C4-2B (cell line): ENCODE data around the gene ZNF423.

Experiments used
- H3K27ac ChIP-seq: fragments of 450-650 bp; 2 replicates; pipeline ENCODE4 v1.5.1; 2017
- ZFX ChIP-seq: fragments of 450-650 bp; IDR thresholded peaks from 2 replicates; pipeline ENCODE4 v1.6.1; 2017
- TF ChIP-seq, protein P1 (sequence below): fragments of 450-650 bp; conservative IDR thresholded peaks from 2 replicates; pipeline ENCODE4 v1.5.1; 2017; ENCODE audit warnings: mild to moderate bottlenecking

ZNF423 gene

DNA sequence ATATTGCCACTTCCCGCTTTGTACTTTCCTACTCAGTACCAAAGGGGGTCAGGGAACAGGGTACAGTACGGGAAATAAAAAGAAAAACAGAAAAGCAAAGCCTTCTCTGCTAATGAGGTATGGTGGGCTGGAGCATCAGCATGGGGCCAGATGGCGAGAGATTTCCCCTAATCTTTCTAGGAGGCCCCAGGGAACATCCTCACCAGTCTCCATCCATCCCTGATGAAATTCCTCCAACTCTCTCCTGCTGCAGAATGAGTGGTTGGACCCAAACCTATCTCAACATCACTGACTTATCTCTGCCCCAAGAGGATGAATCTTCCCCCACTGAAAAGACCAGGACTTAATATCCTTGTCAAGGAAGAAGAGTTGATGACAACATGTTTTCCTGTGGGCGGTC lies 296.7 kb downstream of the ZNF423 start:
- TF ChIP-seq, protein P1, sequence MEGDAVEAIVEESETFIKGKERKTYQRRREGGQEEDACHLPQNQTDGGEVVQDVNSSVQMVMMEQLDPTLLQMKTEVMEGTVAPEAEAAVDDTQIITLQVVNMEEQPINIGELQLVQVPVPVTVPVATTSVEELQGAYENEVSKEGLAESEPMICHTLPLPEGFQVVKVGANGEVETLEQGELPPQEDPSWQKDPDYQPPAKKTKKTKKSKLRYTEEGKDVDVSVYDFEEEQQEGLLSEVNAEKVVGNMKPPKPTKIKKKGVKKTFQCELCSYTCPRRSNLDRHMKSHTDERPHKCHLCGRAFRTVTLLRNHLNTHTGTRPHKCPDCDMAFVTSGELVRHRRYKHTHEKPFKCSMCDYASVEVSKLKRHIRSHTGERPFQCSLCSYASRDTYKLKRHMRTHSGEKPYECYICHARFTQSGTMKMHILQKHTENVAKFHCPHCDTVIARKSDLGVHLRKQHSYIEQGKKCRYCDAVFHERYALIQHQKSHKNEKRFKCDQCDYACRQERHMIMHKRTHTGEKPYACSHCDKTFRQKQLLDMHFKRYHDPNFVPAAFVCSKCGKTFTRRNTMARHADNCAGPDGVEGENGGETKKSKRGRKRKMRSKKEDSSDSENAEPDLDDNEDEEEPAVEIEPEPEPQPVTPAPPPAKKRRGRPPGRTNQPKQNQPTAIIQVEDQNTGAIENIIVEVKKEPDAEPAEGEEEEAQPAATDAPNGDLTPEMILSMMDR = no peak
- no peak for TF ChIP-seq ZFX
- H3K27ac ChIP-seq = no peak overlapping the region

DNA sequence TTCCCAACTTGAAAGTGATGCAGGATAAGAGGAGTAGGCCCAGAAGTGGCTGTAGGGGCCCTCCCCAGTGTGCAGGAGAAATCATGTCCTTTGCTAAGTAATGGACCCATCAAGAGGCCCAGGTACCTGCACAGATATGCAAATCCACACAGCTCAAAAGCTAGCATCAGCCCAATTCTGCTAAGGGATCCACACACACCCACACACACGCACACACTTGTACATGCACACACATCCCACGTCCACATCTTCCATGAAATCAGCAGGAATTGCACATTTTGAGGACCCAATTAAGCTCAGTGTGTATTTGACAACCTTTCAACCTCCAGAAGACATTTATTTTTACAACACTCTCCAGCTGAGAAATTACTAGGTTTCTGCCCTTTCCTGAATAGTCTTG lies 297.5 kb downstream of the ZNF423 start:
- no peak for TF ChIP-seq ZFX
- TF ChIP-seq, protein P1 = no peak
- H3K27ac ChIP-seq = no peak overlapping the region

DNA sequence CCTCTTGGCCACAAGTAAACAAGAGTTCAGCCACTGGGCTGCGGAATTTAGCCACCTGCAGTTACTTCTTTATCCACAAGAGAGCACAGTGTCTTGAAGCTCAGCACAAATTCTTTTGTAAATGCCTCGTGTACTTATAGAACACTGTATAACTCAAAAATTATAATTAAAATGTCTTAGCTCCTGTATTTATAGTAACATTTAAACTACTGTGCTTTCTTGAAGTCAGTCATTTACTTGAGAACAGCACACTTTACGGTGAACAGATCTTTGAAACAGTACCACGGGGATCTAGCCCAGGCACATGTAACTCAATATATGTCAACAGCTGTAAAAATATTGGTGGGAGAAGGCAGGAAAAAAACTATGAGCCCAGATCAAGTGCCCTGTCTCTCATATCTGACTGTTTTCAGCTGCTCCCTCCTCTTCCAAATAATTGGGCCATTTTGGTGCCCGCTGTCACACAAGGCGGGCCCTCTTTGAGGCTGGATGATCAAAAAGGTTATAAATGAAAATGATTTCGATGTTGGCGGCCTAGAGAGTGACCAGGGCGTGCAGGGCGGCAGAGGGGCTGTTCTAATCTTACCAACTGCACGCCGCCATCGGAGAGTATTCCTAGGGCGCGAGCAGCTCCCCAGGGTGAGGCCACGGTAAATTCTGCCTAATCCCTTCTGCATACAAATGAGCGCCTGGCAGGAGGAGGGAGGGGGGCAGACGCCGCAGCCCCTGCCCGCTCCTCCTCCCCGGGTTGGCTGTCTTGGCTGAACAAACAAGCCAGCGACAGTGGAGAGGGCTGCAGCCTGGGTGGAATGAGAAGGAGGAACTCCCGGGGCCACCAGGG lies 299.1 kb downstream of the ZNF423 start:
- TF ChIP-seq, protein P1 = peak; percentile 62
- TF ChIP-seq ZFX = no peak
- H3K27ac ChIP-seq = no peak overlapping the region

DNA sequence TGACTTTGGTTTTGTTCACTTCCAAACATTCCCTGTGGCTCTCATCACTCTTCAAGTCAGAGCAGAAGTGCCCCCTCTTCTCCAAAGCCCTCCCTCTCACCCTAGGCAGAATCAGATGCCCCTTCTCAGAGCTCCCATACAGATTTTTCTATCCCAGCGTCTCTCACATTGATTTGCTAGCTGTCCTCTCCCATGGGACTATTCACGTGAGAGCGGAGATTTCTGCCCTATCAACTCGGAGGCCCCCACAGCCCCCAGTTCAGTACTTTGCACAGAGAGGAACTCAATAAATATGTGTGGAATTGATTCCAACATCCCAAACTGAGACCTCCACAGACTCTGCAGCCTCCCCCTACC lies 299.7 kb downstream of the ZNF423 start:
- no peak overlapping the region for H3K27ac ChIP-seq

DNA sequence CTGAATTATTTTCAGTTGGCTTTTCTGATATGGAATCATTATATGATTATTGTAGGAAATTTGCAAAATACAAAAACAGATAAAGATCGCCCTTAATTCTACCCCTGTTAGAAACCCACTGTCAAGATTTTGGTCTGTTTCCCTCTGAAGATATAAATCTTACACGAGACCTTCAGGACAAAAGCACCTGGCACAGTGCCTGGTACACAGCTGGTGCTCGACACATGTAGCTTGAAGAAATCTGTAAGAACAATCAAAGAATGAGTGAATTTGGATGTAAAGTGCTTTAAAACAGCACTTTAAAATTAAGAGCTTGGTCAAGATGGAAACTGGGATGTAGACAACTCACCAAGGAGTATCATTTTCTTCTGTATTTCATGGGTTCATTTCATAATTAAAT lies 301.2 kb downstream of the ZNF423 start:
- no peak overlapping the region for H3K27ac ChIP-seq
- TF ChIP-seq, protein P1 = no peak
- no peak for TF ChIP-seq ZFX

More for the DNA sequence above, 299.7 kb downstream of the ZNF423 start:
- TF ChIP-seq, protein P1 = no peak
- no peak for TF ChIP-seq ZFX

DNA sequence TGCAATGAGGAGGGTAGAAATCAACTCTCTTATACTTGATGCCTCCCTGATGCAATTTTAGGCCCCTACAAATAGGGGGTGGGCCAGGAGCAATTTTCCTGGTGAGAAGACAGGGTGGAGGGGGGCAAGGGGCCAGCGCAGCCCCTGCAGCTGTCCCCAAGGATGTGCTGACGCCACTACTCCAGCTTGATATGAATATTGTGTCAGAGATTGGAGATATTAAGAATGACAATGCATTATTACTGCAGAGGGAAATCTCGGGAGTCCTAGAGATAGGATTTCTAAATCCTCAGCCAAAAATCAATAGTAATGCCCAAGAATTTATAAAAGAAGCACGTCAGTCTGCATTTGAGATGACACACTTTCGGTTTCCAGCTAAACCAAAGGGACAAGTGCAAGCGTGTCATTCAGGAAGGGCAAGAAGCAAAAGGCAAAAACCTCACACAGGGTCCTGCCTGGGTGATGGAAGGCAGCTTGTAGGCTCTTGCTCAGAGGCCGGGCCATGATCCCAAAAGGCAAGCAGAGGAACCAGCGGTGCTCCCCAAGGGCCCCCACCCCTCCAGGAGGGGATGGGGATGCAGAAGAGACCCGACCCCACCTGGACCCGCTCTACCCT lies 303.5 kb downstream of the ZNF423 start:
- TF ChIP-seq, protein P1 = no peak
- no peak for TF ChIP-seq ZFX
- no peak overlapping the region for H3K27ac ChIP-seq

DNA sequence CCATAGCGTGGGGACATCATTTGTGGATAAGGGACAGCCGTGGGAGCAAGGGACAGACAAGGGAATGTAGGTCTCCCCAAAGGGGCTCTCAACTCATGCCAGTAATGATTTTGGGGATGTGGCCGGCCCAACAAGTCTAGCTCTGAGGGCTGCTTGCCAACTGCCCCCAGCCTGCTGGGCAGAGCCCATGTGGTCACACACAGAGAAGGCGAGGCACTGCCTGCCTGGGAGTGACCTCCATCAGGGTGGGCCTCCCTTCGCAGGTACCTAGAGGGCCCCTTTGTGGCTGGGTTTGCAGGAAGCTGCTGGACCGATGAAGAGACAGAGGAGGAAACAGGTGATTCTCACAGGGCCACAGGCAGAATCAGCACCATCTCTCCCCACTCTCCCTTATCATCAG lies 305.2 kb downstream of the ZNF423 start:
- TF ChIP-seq, protein P1 = no peak
- TF ChIP-seq ZFX = no peak
- no peak overlapping the region for H3K27ac ChIP-seq
